Fibroblast of skin of abdomen (primary cell): Measurements from ENCODE around the gene TGFB2.

ENCODE experiments used
- DNase-seq: peaks from one replicate; pipeline ENCODE4 v3.0.0-alpha.2; 2013

The TGFB2 gene

DNA sequence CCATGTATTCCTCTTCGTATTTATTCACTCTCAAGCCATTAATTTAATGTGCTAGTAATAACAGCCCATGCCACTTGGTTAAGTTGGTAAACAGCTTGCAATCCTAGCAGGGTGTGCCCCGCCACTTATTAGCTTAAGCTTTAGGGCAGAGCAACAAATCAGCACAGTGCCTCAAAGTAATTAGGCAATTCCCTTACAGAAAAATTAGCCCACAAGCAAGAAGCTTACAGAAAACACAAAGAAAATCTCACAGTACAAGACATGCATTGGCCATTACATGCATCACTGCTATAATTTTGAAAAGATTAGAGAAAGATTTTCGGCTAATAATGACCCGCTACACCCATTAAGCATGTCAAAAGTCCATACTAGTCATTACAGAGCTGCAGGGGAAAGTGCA lies 47.6 kb downstream of the TGFB2 start:
- DNase-seq, result no peak

DNA sequence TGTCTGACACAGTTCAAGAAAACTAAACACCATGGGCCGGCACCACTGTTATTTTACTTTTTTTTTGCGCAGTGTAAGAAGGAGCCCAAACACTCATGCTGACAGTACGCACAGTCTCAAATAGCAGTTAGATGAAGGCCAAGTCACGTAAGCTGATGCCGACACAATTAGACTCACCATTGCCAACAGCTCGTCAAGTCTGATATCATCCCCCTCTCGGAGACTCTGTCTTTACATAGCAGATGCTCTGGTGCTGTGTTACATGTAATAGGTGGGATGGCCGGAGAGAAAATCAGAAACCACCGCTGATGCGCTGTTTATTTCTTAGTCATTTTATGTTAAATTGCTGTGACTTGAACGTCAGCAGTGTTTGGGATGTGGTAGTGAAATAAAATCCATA lies 49.3 kb downstream of the TGFB2 start:
- no peak for DNase-seq

DNA sequence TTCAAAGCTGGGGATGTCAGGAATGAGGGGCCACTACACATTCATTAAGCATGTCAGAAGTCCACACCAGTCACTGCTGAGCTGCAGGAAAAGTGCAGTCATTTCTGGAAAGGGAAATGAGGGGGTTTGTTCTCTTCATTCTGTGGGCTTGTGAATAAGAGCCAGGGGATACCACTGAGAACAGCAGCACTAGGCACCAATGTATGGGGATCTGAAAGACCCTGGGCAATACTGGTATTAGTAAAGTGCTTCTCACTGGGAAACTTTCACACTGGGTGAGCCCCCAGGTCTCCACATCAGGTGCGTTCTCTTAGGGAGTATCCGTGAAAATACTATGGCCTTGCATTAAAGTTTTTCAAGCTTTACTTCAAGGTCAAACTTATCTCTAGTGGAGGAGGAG lies 49.9 kb downstream of the TGFB2 start:
- DNase-seq, result no peak

DNA sequence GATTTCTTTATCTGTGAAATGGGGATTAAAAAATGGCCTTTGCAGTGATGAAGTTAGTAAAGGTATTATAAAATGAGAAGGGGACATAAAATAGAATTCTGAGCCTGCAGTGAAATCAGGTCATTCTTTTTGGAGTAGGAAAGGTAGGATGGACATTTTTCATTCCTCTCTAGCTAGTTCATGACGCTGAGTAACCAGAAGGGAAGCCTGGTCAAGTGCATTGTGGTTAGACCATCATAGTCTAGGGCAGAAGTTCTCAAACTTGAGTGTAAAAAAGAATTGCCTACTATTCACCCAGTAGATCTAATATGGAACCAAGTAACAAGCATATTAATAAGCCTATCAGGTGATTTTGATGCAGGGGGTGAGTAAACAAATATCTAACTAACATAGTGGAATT lies 50.8 kb downstream of the TGFB2 start:
- no peak for DNase-seq

DNA sequence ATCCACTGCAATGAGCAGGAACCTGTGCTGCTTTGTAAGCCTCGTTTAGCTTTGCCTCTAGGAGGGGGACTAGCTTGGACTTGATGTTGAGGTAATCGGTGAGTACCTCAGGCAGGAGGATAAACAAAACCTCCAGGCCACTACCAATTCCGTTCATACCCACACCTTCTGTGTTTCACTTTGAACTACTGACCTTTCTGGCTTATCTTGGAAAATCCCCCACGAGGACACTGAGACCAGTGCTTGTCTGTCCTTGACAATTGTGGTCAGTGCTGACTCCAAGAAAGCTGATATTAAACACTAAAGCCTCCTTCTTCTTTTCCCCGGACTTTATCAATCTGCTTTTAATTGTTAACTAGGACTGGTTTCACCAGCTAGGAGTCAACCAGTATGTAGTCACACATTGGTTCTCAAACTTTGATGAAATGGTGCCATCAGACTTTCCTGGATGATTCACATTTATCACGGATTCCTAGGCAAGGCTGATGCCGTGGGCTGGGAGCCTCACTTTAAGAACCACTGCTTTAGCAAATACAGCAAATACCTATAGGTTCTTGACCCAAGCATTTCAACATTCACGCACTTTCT lies 52.7 kb downstream of the TGFB2 start:
- DNase-seq, result no peak

DNA sequence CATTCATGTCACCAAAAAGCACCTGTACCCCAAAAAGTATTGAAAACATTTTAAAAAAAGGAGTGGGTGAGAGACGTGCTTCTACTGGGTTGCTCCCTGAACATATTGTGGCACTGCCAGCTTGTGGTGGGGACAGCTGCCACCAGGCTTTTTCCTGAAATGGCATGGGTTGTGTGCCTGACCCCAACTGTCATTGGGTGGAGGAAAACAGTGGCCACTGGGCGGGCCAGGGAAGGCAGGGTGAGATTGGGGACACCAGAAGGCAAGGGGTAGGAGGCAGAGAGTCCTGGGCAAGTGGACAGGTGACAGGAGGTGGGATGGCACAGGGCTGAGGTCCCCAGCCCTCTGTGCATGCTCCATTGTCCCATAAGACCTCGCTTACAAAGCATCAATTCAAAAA lies 55.5 kb downstream of the TGFB2 start:
- no peak for DNase-seq

DNA sequence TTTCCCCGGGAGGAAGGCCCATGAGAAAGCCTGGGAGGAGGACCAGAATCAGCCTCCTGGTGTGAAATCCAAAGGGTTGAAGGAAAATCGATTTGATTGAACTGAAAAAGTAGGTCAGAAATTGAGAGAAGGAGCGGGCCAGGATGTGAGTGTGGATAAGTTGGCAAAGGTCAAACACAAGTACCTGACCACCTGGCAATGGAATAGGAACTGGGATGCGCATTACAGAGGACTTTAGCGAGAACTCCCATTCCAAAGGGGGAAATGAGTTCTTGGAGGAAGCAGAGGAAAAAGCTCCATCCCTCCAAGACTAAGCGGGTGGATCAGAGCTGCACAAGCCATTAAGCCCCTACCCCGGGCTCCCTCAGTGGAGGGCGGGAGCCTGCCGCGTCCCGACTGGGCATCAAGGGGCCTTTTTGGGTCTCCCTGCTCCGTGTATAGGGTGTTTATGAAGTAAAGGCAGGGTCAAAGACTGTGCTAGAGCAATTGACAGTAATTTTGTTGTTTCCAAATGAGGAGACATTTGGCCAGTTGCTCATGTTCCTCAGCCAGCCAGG lies 56.4 kb downstream of the TGFB2 start:
- DNase-seq, result no peak

DNA sequence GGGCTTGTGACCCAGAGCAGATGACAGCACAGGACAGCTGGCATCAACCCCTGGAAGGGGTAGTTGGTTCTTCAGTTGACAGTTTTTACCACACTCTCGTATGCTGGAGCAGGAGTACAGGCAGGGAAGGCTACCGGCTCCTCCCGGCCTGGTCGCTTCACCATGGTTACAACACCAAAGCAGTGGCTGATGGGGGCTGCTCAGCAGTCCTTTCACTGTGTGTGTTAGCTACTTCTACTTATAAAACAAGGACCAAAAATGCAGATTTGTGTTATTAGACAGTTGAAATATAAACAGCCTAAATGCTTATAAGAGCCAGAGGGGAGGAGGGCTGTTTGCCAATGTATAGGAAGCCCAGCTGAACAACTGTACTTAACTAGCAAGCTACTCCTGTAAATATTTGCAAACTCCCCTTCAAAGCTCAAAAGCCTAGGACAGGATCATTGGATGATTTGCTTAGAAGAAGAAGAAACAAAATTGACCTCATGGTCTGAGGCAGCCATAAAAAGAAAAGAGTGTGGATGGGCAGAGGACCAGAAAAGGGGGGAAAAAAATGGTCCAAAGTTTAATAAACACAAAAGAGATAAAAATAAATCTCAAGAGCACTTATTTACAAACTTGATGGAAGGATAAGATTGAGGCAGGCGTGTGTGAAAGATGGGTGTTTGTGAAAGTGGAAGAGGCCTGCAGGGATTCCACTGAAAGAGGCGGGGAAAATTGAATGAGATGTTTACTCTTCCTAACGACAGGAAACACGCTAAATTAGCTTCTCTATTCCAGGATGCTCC lies 57.1 kb downstream of the TGFB2 start:
- no peak for DNase-seq

DNA sequence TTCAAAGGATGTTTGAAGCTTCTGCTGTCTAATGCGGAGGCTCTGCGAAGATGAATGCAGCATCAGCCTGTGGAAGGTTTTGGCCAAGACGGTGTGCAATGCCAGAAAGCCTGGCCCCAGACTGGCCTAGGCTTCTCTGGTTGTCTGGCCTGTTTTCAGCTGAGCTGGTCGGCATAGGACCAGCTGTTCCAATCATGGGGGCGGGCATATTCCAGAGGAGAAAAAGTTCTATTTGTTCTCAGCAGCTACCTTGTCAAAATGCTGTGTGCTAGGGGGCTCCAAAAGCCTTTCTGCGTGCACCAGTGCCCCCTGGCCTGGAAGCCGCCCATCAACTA lies 57.6 kb downstream of the TGFB2 start:
- DNase-seq, result no peak

DNA sequence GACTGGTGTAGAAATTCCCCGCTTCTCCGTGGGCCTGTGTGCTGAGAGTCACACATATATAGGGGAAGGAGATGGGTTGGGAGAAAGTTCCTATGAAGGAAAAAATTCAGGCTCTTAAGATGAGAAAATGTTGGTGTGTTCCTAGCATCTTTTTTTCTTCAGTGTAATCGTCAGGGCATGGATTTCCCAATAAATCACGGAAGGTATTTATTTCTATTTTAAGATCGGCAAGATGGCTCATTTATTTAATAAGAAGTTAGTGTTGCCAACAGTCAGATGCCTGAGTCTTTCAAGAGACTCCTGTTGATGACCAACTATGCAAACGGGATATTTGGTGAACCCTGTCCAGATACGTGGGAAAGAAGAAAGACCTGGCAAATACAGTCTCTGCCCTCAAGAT lies 58.2 kb downstream of the TGFB2 start:
- DNase-seq, result no peak

DNA sequence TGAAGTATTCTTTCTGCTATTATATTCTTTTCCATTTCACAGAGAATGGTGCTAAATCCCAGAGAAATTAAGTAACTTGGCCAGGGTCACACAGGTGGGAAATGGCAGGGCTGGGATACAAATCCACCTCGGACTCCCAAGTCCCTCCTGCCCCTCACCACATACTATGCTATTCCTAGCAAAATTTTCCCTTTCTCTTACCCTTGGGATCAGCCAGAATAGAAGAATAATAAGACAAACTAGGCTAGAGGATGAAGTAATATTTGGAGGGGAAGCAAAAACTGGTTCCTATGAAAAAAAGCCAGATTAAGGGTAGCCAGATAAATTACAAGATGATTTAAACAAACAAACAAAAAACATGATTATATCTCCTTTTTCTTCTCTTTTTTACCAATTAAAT lies 62.5 kb downstream of the TGFB2 start:
- DNase-seq, result no peak

DNA sequence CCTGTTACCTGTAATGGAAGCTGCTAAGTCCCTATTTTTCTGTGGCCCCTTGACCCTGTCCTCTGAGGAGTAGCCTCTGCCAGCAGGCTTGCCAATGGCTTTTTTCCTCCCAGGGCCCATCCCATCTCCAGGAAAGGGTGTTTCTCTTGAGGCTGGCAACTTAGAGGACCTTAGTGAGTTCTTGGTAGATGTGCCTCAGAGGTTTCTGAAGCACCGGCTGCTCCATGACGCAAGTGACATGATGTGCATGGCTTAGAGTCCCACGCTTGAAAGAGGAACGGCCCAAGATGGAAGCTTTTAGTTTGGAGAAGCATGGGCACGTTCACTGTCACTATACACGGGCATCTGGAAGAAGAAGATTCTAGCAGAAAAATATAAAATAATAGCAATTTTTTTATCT lies 63.0 kb downstream of the TGFB2 start:
- DNase-seq, result no peak

DNA sequence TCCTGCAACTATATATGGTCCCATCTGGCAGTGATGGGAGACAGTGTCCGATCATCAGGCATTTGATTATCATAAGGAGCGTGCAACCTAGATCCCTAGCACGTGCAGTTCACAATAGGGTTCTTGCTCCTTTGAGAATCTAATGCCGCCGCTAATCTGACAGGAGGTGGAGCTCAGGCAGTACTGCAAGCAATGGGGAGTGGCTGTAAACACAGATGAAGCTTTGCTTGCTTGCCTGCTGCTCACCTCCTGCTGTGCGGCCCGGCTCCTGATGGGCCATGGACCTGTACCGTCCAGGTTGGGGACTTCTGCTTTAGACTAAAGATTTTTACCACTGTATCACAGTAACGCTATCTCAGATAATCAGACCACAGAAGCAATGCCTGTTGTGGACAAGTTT lies 63.8 kb downstream of the TGFB2 start:
- no peak for DNase-seq

DNA sequence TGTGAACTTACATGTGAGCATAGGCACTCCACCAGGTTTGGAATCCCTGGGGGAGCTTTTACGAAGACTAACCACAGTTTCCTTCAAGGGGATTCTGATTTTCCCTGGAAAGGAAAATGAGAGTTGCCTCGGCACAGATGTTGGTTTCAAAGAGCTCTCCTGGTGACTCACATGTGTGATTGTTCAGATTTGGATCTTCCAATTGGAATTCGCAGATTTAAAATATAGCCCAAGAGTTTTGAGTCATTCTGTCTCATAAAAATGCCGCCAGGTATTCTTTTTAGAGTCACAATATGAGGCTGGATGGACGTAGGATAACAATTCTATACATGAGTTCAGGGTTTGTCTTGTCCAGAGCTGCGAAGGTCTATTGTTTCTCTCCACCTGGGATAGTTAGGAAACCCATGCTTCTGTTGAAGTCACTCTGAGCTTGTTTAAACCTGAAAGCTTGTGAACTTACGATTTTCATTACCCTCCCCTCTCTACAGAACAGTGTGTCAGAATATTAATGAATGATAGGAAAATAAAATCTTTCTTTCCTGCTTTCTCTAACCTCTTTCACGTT lies 64.9 kb downstream of the TGFB2 start:
- peak; percentile 60 for DNase-seq

DNA sequence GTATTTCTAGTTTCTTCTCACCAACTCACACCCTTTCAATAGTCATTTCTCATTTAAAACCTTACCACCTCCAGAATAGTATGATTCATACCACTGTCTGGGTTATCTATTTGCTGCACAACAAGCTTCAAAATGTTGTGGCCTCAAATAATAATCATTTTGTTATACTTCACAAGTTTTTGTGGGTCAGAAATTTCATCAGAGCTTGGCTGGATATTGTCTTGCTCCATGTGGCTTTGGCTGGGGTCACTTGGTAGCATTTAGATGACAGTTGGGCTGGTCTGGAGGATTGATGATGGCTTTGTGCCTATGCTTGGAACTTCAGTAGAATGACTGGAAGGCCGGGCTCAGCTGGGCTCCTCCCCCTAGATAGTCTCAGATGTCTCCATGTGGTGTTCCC lies 66.0 kb downstream of the TGFB2 start:
- DNase-seq, result no peak

DNA sequence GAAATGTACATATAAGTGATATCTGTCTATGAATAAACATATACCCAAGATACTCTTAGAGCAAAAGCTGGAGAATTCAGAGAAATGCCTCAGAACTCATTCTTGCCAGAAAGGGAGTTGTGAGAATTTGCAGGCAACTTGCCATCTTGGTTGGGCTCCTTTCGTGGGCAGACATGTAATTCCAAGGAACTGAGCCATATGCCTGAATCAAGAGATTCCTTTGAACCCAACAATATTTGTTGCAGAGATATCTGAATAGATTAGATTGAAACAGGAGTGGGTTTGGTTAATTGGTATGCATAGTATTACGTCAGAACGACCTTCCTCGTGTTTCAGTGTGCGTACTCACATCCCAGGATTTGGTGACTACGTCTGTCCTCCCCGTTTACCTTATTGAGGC lies 67.0 kb downstream of the TGFB2 start:
- DNase-seq, result peak; percentile 85

DNA sequence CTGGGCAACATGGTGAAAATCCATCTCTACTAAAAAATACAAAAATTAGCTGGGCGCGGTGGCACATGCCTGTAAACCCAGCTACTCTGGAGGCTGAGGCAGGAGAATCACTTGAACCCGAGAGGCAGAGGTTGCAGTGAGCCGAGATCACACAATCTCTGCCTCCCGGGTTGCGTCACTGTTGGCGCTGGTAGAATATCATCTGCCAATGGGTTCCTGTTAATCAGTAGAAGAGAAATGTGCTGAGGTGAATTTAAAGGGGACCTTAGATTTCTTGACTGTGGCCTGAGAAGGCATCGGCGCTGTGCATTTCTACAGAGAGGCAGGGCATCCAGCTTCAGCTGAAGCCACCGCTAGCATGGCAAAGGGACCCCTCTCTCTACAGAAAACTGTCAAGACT lies 68.0 kb downstream of the TGFB2 start:
- DNase-seq, result no peak

DNA sequence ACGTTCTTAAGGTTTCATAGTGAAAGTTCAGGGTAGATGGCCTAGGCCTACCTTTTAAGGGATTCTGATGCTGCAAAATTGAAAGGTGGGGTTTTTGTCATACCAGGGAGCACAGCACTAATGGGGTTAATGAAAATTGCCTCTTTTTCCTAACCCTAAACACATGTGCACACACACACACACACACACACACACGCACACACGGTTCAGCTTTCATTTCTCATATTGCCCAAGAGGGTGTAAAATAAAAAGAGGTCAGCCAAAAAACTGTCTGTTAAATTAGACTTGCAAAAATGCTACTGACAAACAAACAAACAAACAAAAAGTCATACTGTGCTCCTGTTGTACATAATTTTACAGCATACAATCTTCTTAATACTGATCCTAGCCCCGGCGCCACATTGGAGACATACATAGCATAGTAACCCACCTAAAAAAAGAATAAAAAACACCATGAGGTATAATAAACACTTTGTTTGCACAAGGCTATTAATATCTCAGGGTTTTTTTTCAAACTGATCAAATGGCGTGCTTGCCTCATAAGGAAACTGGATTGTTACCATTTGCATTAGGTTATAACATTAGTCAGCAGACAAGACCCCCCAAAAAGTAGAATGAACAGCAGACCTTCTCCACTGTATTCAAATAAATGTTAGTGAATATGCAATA lies 69.1 kb downstream of the TGFB2 start:
- DNase-seq, result no peak

DNA sequence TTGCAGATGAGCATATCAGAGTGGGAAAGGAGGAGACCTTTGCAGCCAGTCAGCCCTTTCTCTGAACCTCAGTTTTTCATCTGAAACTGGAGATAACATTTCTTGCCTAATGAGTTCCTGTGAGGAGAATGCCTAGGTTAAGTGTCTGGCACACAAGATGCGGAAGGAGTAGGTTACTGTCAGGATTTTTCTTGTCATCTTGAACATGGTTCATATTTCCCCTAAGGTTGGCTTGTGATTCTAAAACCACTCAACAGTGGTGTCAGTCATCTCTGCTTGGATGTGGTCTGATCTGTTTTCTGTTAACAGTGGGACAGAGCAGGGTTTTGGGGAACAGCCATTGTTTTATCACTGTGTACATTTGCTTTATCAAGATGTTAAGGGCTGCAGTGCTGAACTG lies 70.6 kb downstream of the TGFB2 start:
- DNase-seq, result no peak

DNA sequence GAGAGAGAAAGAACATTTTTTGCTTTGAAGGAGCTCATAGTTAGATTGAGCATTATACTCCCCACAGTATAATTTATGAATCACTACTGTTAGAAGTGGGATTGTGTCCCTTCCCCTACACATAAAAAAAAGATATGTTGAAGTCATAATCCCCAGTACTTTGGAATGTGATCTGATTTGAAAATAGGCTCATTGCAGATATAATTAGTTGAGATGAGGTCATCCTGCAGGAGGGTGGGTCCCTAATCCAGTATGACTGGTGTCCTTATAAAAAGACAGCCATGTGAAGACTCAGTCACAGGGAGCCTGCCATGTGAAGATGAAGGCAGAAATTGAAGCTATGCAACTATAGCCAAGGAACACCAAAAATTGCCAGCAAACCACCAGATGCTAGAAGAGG lies 76.4 kb downstream of the TGFB2 start:
- peak; percentile 24 for DNase-seq

DNA sequence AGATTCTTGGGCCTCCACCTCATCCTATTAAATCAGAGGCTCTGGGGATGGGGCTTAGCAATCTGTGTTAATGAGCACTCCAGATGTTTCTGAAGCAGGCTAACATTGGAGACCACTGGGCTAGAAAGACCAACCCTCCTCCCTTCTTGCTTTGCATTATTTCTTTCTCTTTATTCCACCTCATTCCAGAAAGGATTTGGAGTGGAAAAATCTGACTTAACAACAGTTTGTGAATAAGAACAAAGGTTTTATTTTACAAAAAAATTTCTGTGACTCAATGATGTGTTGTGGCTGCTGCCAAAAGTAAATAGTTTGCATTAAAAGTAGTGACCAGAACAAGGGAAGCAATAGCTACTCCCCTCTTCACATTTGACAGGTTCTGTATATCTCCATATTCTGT lies 79.4 kb downstream of the TGFB2 start:
- no peak for DNase-seq

DNA sequence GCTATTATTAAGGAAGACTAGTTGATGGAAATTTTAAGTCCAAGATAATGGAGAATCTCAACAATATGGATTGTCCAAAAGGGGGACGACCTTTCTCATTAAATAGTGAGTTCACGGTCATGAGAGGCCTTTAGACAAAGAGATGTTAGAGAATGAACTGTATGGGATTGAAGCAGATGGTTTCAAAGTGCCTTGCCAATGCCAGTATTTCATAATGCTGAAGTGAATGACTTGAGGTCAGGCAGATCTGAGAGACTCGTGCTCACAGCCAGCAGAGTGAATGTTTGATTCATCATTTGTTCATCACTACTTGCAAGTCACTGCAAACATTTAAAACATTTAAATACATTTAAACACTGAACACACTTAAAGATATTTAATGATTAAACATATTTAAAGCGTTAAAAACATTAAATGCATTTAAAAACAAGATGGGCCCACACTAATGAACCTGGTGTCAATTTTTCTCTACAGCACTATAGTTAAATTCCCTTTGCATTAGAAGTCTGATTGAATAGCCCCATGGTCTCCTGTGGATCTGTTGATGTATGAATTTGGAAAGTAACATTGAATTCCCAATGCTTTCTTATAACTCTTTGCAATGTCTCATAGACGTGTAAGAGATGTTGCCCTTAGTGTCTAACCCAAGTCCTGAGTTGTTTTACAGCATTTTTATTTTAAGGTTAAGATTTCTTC lies 80.7 kb downstream of the TGFB2 start:
- peak; percentile 70 for DNase-seq

DNA sequence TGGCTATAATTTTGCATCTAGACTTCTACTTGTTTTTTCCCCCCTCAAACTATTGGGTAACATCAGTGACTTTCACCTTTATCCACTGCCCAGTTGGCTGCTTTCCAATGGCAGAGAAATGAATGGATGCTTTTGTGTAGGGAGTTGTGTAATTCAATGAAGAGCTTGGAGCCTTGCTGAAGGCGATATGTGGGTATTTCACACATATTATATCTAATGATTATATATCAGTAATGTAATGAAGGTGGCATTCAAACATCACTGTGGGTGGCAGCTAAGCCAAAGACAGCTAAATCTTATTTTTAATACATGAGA lies 81.2 kb downstream of the TGFB2 start:
- DNase-seq, result peak; percentile 31
